Measurements from ENCODE around the gene CCDC160.
"Not testable (repeated sequence)": the region's sequence is repeated elsewhere in the genome, so short reads cannot be mapped to it uniquely, and the experiment has no call there.

Gene CCDC160

GRCh38 chrX:134236626-134237614, at the start of gene CCDC160:
Gene CCDC160, plus strand, starts transcription at chrX:134237182. Its CDS starts 7,619 bp downstream, at chrX:134244801.
- DNase-seq: no peak

- no peak for DNase-seq
Observed at GRCh38 chrX:134191281-134191680, 45.7 kb upstream of the CCDC160 start.

- DNase-seq: no peak
Observed at GRCh38 chrX:134194915-134195314, 42.1 kb upstream of the CCDC160 start.

DNA sequence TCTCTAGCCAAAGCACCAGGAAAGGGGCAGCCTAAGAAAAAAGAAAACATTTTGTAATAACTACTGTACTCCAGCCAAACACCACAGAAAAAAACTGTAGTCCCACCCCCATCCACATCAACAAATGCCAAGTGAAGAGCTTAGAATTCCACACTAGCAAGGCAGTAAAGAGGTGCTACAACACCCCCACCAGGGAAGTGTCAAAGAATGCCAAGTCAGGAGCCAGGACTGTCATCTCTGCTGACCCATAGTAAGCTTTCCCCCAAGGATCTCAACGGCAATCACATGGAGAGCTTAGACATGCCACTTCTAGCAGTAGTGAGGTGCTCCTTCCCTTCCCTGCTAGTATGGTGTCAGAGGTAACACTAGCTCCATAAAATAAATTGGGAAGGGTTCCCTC, 34.4 kb upstream of the CCDC160 start:
- DNase-seq: no peak

DNA sequence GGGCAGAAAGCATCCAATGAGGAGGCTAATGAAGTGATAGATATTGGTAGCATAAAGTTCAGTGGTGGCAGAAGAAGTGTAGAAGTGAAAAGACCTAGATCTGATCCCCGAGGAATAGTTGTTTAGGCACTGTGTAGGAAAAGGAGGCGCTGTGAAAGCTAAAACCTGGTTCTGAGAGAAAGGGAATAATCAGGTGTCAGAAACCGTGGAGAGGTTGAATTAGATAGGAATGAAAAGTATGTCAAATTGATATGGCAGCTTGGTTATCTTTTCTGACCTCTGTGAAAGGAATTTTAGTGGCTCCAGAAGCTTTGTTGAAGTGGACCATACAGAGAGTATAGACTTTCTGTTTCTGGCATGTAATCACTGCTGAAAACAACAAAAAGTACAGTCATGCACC, 30.8 kb upstream of the CCDC160 start:
- no peak for DNase-seq

DNA sequence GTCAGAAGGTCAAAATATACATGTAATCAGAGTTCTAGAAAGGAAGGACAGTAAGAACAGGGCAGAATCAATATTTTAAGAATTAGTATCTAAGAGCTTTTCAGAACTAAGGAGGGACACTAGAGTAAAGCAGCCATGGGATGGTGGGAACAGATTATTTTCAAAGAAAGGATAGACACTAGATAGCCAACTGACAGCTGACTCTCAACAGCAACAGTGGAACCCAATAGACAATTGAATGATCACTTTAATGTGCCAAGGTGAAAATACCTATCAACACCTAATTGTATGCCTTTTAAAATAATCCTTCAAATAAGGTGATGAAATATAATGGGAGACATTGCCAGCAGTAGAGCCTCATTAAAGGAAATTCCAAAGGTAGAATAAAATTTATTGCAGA, 26.5 kb upstream of the CCDC160 start:
- DNase-seq: no peak

GRCh38 chrX:134235236-134235635, 1.7 kb upstream of the CCDC160 start:
- DNase-seq: no peak

DNA sequence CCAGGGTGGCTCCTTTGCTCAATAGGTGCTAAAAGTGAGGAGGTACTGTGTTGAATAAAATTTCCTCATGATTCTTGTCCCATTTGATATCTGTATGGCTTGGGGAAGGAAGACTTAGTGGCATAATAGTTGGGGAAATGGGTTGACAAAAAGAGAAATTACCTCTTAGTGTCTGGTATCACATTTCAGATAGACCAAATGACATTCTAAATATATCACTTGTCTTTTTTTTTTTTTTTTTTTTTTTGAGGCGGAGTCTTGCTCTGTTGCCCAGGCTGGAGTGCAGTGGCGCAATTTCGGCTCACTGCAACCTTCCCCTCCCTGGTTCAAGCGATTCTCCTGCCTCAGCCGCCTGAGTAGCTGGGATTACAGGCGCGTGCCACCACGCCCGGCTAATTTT, 1.2 kb downstream of the CCDC160 start:
- not testable (repeated sequence) for DNase-seq

- DNase-seq: no peak
Observed at GRCh38 chrX:134239016-134239415, 2.0 kb downstream of the CCDC160 start.

GRCh38 chrX:134240209-134240608, 3.2 kb downstream of the CCDC160 start:
- no peak for DNase-seq

- DNase-seq: no peak
Observed at GRCh38 chrX:134241960-134242619, 5.1 kb downstream of the CCDC160 start.

DNA sequence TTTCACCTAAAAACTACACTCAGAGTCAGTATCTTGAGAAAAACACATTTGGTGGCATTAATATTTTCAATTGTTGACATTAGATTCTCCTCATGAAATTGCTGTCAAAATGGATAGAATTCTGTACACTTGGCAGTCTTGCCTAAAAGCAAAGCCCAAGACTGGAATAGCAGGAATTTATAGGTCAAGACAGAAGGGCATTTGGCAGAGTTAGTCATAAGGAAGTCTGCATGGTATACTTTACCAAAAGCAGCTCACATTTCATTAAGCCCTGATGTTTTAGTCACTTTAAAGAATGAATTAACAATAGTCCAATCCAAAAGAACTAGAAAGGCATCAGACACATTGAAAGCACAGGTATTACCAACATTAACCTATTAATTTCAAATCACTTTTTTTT, 7.1 kb downstream of the CCDC160 start:
- no peak for DNase-seq

- no peak for DNase-seq
Observed at GRCh38 chrX:134246282-134246681, 9.3 kb downstream of the CCDC160 start.

- DNase-seq: no peak
Observed at GRCh38 chrX:134247492-134247891, 10.5 kb downstream of the CCDC160 start.

DNA sequence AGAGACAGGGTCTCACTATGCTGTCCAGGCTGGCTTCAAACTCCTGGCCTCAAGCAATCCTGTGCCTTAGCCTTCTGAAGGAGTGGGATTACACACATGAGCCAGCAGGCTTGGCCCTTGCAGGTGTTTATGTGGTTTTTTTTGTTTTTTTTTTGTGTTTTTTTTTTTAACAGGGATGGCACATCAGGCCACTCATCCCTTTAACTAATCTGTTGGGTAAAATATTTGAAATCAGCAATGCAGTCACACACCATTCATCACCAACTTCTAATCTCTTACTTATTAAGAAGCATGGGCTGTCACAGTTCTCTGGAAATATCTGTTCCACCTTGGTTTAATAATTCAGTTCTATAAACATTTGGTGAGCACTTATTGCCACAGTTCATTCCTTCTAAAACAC, 12.3 kb downstream of the CCDC160 start:
- no peak for DNase-seq

DNA sequence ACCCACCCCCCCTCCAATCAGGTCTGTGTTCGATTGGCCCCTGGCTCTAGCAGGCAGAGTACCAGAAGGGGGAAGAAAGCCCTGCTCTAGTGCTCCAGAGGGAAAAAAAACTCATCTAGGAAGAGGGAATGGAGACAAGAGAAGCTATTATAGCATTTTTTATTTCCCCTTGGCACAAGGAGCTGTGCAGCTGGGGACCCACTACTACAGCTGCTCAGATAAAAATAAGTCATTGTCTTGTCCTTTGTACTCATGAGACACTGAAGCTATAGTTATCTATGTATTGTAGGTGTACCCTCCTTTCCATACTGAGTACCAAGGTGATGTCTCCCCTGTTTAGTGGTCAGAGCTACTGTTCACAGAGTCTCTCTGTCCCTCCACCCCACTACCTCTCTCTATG, 14.3 kb downstream of the CCDC160 start:
- DNase-seq: no peak

DNA sequence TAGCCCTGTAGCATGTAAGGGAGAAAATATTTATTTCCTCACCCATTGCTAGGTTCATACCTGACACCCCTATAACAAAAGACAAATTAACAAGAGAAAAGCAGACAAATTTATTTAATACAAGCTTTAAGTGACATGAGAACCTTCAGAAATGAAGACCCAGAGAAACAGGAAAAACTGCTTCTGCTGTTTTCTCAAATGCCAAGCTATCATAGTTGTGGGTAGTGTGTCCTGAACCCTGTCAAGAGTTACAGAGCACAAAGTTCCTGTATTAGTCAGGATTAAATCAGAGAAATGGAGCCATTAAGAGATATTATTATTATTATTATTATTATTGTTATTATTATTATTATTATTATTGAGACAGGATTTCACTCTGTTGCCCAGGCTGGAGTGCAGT, 17.5 kb downstream of the CCDC160 start:
- DNase-seq: no peak

- no peak for DNase-seq
Observed at GRCh38 chrX:134255555-134255954, 18.6 kb downstream of the CCDC160 start.

- DNase-seq: no peak
Observed at GRCh38 chrX:134256684-134257083, 19.7 kb downstream of the CCDC160 start.

DNA sequence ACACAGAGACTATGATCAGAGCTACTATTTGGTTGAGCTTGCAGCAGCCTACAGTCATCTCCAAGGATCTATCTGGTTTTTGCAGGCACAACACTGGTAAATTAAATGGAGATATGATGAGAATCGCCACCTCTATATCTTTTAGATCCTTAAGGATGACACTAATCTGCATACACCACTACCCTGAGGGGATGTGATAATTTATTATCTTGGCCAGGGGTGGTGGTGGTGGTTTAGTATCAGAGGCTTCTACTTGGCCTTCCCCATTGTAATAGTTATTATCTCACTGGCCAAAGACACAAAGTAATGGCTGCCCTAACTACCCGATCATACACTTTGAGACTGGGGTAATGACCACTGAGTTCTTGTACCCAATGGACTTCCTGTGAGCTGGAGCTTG, 21.2 kb downstream of the CCDC160 start:
- no peak for DNase-seq

- not testable (repeated sequence) for DNase-seq
Observed at GRCh38 chrX:134285934-134286333, 49.0 kb downstream of the CCDC160 start.

GRCh38 chrX:134287346-134287745, 50.4 kb downstream of the CCDC160 start:
- no peak for DNase-seq

GRCh38 chrX:134294548-134294947, 57.6 kb downstream of the CCDC160 start:
- DNase-seq: no peak
